SJSA1 (cell line): ENCODE measurements around the gene NPAS1. TPM values are rescaled to one million over a fixed set of nuclear protein-coding genes. Genes with fewer than 3 reads are reported as not detected.
"Not testable (repeated sequence)": the region's sequence is repeated elsewhere in the genome, so short reads cannot be mapped to it uniquely, and the experiment has no call there.

Experiments
- DNase-seq, 2 experiments: peaks; one replicate each; pipeline ENCODE4 v3.0.0-alpha.2; 2015 to 2020; ENCODE audit warnings: low spot score in 2 of 2, low read depth in 1 of 2
- H3K27ac ChIP-seq: fragments of 250-450 bp; sonication (Bioruptor Pico); 2 replicates; pipeline ENCODE4 v1.5.1; 2020; ENCODE audit warnings: mild to moderate bottlenecking, moderate library complexity
- H3K27me3 ChIP-seq: fragments of 250-450 bp; sonication (Bioruptor Pico); replicated peaks from 2 replicates; pipeline ENCODE4 v1.5.1; 2020; ENCODE audit warnings: mild to moderate bottlenecking, moderate library complexity
- H3K36me3 ChIP-seq: fragments of 250-450 bp; sonication (Bioruptor Pico); 2 replicates; pipeline ENCODE4 v1.5.1; 2020; ENCODE audit warnings: mild to moderate bottlenecking
- H3K4me1 ChIP-seq: fragments of 250-450 bp; sonication (Bioruptor Pico); replicated peaks from 2 replicates; pipeline ENCODE4 v1.6.1; 2021; ENCODE audit warnings: mild to moderate bottlenecking
- H3K4me3 ChIP-seq: fragments of 250-450 bp; sonication (Bioruptor Pico); 2 replicates; pipeline ENCODE4 v1.5.1; 2020; ENCODE audit warnings: mild to moderate bottlenecking
- H3K9me3 ChIP-seq: fragments of 250-450 bp; sonication (Bioruptor Pico); replicated peaks from 2 replicates; pipeline ENCODE4 v1.5.1; 2020; ENCODE audit warnings: mild to moderate bottlenecking
- total RNA-seq: library from RNA; depleted of rRNA; stranded (reverse); fragments of >200 nt; shearing (Covaris generic); gene quantifications from 2 replicates; pipeline ENCODE4 v1.2.3, GENCODE V29; 2014

The NPAS1 gene
- total RNA-seq, 1 experiment from 2014 or later: not detected

- H3K27ac ChIP-seq: no peak overlapping the region
- peaks cover 66% of the 10 kb centered on the region for H3K36me3 ChIP-seq
- H3K4me3 ChIP-seq: no peak overlapping the region
- H3K27me3 ChIP-seq: no peaks in the 10 kb centered on the region
- no peaks in the 10 kb centered on the region for H3K4me1 ChIP-seq
- H3K9me3 ChIP-seq: no peaks in the 10 kb centered on the region
- DNase-seq: peak in 1 of 2 experiments; percentile 37
These were observed 20.3 kb upstream of the NPAS1 start for GRCh38 chr19:46999377-46999776.

- Histone ChIP-seq H3K4me3 (no peak overlapping the region), H3K36me3 (peaks cover 61% of the 10 kb centered on the region), H3K4me1 (no peaks in the 10 kb centered on the region), H3K27me3 (no peaks in the 10 kb centered on the region), H3K9me3 (no peaks in the 10 kb centered on the region), H3K27ac (no peak overlapping the region)
- no peak for DNase-seq
These were observed 19.8 kb upstream of the NPAS1 start for GRCh38 chr19:46999878-47000277.

- Histone ChIP-seq H3K4me3 (no peak overlapping the region), H3K27ac (no peak overlapping the region), H3K27me3 (no peaks in the 10 kb centered on the region), H3K36me3 (peaks cover 56% of the 10 kb centered on the region), H3K9me3 (no peaks in the 10 kb centered on the region), H3K4me1 (no peaks in the 10 kb centered on the region)
- no peak for DNase-seq
These were observed 19.3 kb upstream of the NPAS1 start for GRCh38 chr19:47000373-47000772.

- H3K9me3 ChIP-seq: no peaks in the 10 kb centered on the region
- H3K4me1 ChIP-seq: no peaks in the 10 kb centered on the region
- no peaks in the 10 kb centered on the region for H3K27me3 ChIP-seq
- H3K4me3 ChIP-seq: no peak overlapping the region
- DNase-seq: no peak
- peaks cover 51% of the 10 kb centered on the region for H3K36me3 ChIP-seq
- H3K27ac ChIP-seq: no peak overlapping the region
These were observed 18.1 kb upstream of the NPAS1 start for GRCh38 chr19:47001584-47001983.

DNA sequence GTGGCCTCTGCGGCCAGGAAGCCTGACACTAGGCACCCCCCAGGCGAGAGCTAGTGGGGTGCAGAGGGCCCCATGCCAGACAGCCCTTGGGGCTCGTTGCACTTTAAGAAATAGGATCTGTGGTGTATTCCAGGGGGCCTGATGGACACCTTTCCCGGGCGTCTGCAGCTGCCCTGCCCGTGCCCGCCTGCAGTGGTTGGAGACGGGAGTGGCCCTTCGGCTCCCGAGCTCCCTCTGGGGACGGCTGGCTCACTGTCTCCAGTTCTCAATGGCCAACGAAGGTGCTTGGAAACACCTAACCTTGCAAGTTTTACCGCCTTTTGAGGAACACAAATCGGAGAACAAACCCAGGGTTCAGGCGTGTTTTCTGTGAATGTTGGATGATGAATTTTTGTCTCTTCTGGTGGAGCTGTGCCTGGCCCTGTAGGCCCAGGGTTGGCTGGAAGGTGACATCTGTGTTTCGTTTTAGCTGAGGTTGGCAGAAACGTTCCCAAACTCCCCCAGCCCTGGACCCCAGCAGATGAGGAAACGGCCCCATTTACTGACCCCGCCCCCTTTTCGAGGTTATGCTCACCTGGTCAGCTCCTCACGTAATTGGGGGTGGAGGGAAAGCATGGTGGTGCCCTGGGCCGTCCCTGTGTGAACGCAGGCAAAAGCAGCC lies 17.4 kb upstream of the NPAS1 start:
- H3K4me1 ChIP-seq: no peaks in the 10 kb centered on the region
- no peak for DNase-seq
- no peak overlapping the region for H3K4me3 ChIP-seq
- no peaks in the 10 kb centered on the region for H3K9me3 ChIP-seq
- H3K27me3 ChIP-seq: no peaks in the 10 kb centered on the region
- H3K36me3 ChIP-seq: peaks cover 44% of the 10 kb centered on the region
- H3K27ac ChIP-seq: no peak overlapping the region

DNA sequence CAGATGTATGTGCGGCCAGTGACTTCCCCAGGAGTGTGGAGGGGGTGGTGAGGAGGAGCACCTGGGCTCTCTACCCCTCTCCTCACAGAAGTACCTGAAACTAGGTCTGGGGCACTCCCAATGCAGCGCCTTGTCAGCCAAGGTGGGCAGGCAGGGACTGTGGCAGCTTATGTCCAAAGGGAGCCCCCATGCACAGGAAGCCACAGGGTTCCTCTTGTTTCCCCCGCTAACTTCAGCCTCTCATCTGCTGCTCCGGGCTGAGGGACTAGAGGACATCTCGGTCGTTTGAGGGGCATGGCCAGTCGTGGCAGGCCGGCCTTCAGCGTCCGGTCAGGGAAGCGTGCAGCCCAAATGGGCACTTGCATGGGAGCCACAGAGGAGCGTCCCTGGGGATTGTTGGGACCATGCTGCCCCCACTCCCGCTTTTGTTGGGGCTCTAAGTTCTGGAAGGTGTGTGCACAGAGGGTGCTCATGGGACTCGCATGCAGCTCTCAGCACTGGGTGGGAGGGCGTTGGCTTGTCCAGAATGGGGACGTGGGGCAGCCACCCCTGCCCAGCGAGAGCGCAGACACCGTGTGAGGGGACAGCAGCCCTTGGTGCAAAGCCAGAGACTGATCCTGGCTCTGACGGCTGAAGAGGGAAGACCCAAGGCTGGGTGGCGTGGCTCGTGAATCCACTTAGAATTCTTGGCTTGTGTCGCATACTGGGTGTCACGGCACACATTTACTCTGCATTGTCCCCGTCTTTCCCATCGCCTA lies 16.6 kb upstream of the NPAS1 start:
- Histone ChIP-seq H3K4me1 (no peaks in the 10 kb centered on the region), H3K9me3 (no peaks in the 10 kb centered on the region), H3K36me3 (peaks cover 39% of the 10 kb centered on the region), H3K27ac (no peak overlapping the region), H3K27me3 (no peaks in the 10 kb centered on the region), H3K4me3 (no peak overlapping the region)
- no peak for DNase-seq

GRCh38 chr19:47003611-47004465 lies 15.8 kb upstream of the NPAS1 start:
- DNase-seq: no peak
- H3K27me3 ChIP-seq: no peaks in the 10 kb centered on the region
- H3K27ac ChIP-seq: no peak overlapping the region
- no peak overlapping the region for H3K4me3 ChIP-seq
- no peaks in the 10 kb centered on the region for H3K9me3 ChIP-seq
- H3K4me1 ChIP-seq: no peaks in the 10 kb centered on the region
- H3K36me3 ChIP-seq: peaks cover 31% of the 10 kb centered on the region

DNA sequence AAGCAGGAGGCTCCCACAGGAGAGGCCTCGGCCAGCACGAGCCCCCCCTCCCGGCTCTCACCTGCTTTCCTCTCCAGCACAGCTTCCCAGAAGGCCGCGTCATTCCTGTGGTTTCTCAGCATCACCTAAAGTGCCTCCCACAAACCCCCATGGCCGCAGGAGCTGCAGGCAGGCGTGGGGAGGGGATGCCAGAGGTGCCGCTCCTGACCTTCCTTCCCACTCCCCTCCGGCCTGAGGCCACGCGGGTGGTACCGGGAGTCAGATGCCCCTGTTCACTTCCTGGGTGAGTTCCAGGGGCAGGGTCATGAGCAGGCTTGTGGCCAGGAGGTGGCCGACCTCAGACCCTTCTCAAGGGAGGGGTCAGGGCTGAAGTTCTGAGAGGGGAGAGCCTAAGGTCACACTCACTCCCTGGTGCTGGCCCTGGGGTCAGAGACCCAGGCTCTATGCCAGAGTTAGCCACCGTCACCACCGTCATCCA lies 14.4 kb upstream of the NPAS1 start:
- no peaks in the 10 kb centered on the region for H3K9me3 ChIP-seq
- H3K4me1 ChIP-seq: no peaks in the 10 kb centered on the region
- peaks cover 18% of the 10 kb centered on the region for H3K36me3 ChIP-seq
- no peaks in the 10 kb centered on the region for H3K27me3 ChIP-seq
- no peak overlapping the region for H3K4me3 ChIP-seq
- no peak overlapping the region for H3K27ac ChIP-seq
- peak in 1 of 2 experiments; percentile 43 for DNase-seq

- DNase-seq: no peak
- peaks cover 11% of the 10 kb centered on the region for H3K36me3 ChIP-seq
These were observed 13.8 kb upstream of the NPAS1 start for GRCh38 chr19:47005873-47006272.

DNA sequence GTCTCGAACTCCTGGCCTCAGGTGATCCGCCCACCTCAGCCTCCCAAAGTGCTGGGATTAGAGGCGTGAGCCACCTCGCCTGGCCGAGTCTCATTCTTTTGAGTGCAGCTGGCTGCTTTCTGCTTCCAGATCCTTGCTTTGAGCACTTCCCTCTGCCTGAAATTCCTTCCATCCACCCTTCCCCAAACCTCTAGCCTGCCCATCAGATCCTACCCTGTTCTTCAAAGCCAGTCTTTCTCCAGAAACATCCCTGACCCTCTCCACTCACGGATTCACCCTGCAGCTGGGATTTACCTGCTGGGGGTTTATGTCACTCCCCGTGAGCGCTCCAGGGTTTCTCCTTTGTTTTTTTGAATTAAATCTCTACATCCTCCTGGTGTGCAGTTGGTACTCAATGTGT lies 13.1 kb upstream of the NPAS1 start:
- no peaks in the 10 kb centered on the region for H3K9me3 ChIP-seq
- no peak overlapping the region for H3K27ac ChIP-seq
- no peak overlapping the region for H3K4me3 ChIP-seq
- no peaks in the 10 kb centered on the region for H3K4me1 ChIP-seq
- no peak for DNase-seq
- H3K36me3 ChIP-seq: peaks cover 5% of the 10 kb centered on the region
- H3K27me3 ChIP-seq: no peaks in the 10 kb centered on the region

More at GRCh38 chr19:47005873-47006272, 13.8 kb upstream of the NPAS1 start:
- H3K4me3 ChIP-seq: no peak overlapping the region
- H3K9me3 ChIP-seq: no peaks in the 10 kb centered on the region
- H3K27ac ChIP-seq: no peak overlapping the region
- H3K27me3 ChIP-seq: no peaks in the 10 kb centered on the region
- H3K4me1 ChIP-seq: no peaks in the 10 kb centered on the region

DNA sequence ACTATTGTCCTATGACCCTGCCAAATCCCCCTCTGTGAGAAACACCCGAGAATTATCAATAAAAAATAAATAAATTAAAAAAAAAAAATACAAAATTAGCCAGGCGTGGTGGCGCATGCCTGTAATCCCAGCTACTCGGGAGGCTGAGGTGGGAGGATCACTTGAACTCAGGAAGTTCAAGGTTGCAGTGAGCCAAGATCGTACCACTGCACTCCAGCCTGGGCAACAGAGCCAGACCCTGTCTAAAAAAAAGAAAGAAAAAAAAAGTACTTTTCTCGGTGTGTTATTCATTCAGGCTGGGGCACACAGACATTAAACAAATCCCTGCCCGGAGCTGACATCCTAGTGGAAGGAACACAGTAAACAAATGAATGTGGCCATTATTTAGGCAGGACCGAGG lies 9.1 kb upstream of the NPAS1 start:
- not testable (repeated sequence) for H3K27ac ChIP-seq, H3K9me3 ChIP-seq, H3K36me3 ChIP-seq, DNase-seq, H3K4me1 ChIP-seq, H3K27me3 ChIP-seq, H3K4me3 ChIP-seq

- no peak overlapping the region for H3K4me3 ChIP-seq
- peaks cover 5% of the 10 kb centered on the region for H3K4me1 ChIP-seq
- H3K36me3 ChIP-seq: no peaks in the 10 kb centered on the region
- H3K9me3 ChIP-seq: no peaks in the 10 kb centered on the region
- no peak overlapping the region for H3K27ac ChIP-seq
- no peaks in the 10 kb centered on the region for H3K27me3 ChIP-seq
- no peak for DNase-seq
These were observed 7.0 kb upstream of the NPAS1 start for GRCh38 chr19:47012617-47013016.

- peaks cover 5% of the 10 kb centered on the region for H3K4me1 ChIP-seq
- DNase-seq: peak; percentile 81 to 83
- H3K9me3 ChIP-seq: no peaks in the 10 kb centered on the region
- H3K27me3 ChIP-seq: no peaks in the 10 kb centered on the region
- no peaks in the 10 kb centered on the region for H3K36me3 ChIP-seq
- H3K27ac ChIP-seq: no peak overlapping the region
- no peak overlapping the region for H3K4me3 ChIP-seq
These were observed 6.6 kb upstream of the NPAS1 start for GRCh38 chr19:47013041-47013517.
